Neural progenitor cell (in vitro differentiated cells): ENCODE measurements around the gene RNF213. TPM values are rescaled to one million over a fixed set of nuclear protein-coding genes. Genes with fewer than 3 reads are reported as not detected.

Experiments used
- DNase-seq: peaks from one replicate; pipeline ENCODE4 v3.0.0-alpha.2; 2016; ENCODE audit warnings: low spot score
- H2AFZ ChIP-seq: fragments of 200-600 bp; sonication (generic); replicated peaks from 2 replicates; pipeline ENCODE4 v1.6.1; 2016; ENCODE audit warnings: antibody characterized with exemption
- H3F3A ChIP-seq: fragments of 200-600 bp; sonication (generic); 2 replicates; pipeline ENCODE4 v1.6.1; 2016; ENCODE audit warnings: antibody characterized with exemption, low read depth
- H3K27ac ChIP-seq: fragments of 200-600 bp; sonication (generic); 2 replicates; pipeline ENCODE4 v1.5.1; 2016; ENCODE audit warnings: mild to moderate bottlenecking
- H3K27me3 ChIP-seq: fragments of 200-600 bp; sonication (generic); 2 replicates; pipeline ENCODE4 v1.6.1; 2016; ENCODE audit warnings: mild to moderate bottlenecking, moderate library complexity
- H3K36me3 ChIP-seq: fragments of 200-600 bp; sonication (generic); 2 replicates; pipeline ENCODE4 v1.5.1; 2016
- H3K4me1 ChIP-seq: fragments of 200-600 bp; sonication (generic); 2 replicates; pipeline ENCODE4 v1.6.1; 2016; ENCODE audit warnings: mixed run types
- H3K4me2 ChIP-seq: fragments of 200-600 bp; sonication (generic); 2 replicates; pipeline ENCODE4 v1.6.1; 2016
- H3K4me3 ChIP-seq: fragments of 200-600 bp; sonication (generic); 2 replicates; pipeline ENCODE4 v1.5.1; 2016
- H3K79me2 ChIP-seq: fragments of 200-600 bp; sonication (generic); 2 replicates; pipeline ENCODE4 v1.6.1; 2016; ENCODE audit warnings: low read depth
- H3K9ac ChIP-seq: fragments of 200-600 bp; sonication (generic); 2 replicates; pipeline ENCODE4 v1.6.1; 2016
- H3K9me3 ChIP-seq: fragments of 200-600 bp; sonication (generic); 2 replicates; pipeline ENCODE4 v1.5.1; 2016; ENCODE audit warnings: low read depth
- H4K20me1 ChIP-seq: fragments of 200-600 bp; sonication (generic); 2 replicates; pipeline ENCODE4 v1.6.1; 2016; ENCODE audit warnings: low read depth
- H3K27ac Mint-ChIP-seq: 3 replicates; pipeline ENCODE4 v1.8.0; 2021; ENCODE audit warnings: mixed read lengths
- H3K27me3 Mint-ChIP-seq: 2 replicates; pipeline ENCODE4 v1.8.0; 2022; ENCODE audit warnings: low read depth, mild to moderate bottlenecking, inconsistent platforms, moderate library complexity, mixed read lengths; ENCODE audit not compliant: insufficient read depth
- H3K36me3 Mint-ChIP-seq: 3 replicates; pipeline ENCODE4 v1.8.0; 2021; ENCODE audit warnings: mixed read lengths
- H3K4me1 Mint-ChIP-seq: 3 replicates; pipeline ENCODE4 v1.8.0; 2021; ENCODE audit warnings: mixed read lengths
- H3K4me3 Mint-ChIP-seq: 3 replicates; pipeline ENCODE4 v1.8.0; 2021; ENCODE audit warnings: mild to moderate bottlenecking, moderate library complexity, mixed read lengths
- H3K9me3 Mint-ChIP-seq: 3 replicates; pipeline ENCODE4 v1.8.0; 2020; ENCODE audit warnings: mixed read lengths
- CTCF ChIP-seq: fragments of 200-600 bp; sonication (generic); IDR thresholded peaks from 2 replicates; pipeline ENCODE4 v1.5.1; 2017; ENCODE audit warnings: antibody characterized with exemption, mild to moderate bottlenecking
- EZH2 ChIP-seq: fragments of 200-600 bp; sonication (generic); IDR thresholded peaks from 2 replicates; pipeline ENCODE4 v1.6.1; 2017; ENCODE audit warnings: antibody characterized with exemption, mild to moderate bottlenecking, moderate library complexity
- EZH2phosphoT487 ChIP-seq: fragments of 200-600 bp; sonication (generic); IDR thresholded peaks from 2 replicates; pipeline ENCODE4 v1.6.1; 2017; ENCODE audit warnings: antibody characterized with exemption
- total RNA-seq: library from RNA; depleted of rRNA; stranded (reverse); fragments of >200 nt; gene quantifications from 2 replicates; pipeline ENCODE4 v1.2.3, GENCODE V29; 2015; ENCODE audit warnings: low replicate concordance

Gene RNF213
- total RNA-seq, 1 donor from 2014 or later = 19.8 TPM

GRCh38 chr17:80361495-80362220 lies 101.0 kb downstream of the RNF213 start:
- Histone ChIP-seq H3K79me2 (no peaks in the 10 kb centered on the region), H3K27ac (no peak overlapping the region), H3K9ac (no peak overlapping the region), H3K27me3 (no peaks in the 10 kb centered on the region), H4K20me1 (no peaks in the 10 kb centered on the region), H3K9me3 (no peaks in the 10 kb centered on the region), H3K4me3 (no peak overlapping the region), H3F3A (no peaks in the 10 kb centered on the region), H3K4me2 (no peak overlapping the region), H2AFZ (no peak overlapping the region), H3K4me1 (no peaks in the 10 kb centered on the region), H3K36me3 (no peaks in the 10 kb centered on the region)
- Mint-ChIP-seq H3K4me1 (no peaks in the 10 kb centered on the region), H3K27ac (no peak overlapping the region), H3K36me3 (peaks cover 30% of the 10 kb centered on the region), H3K27me3 (peaks cover 4% of the 10 kb centered on the region), H3K9me3 (no peaks in the 10 kb centered on the region), H3K4me3 (peak overlapping the region; percentile 23)
- DNase-seq = peak; percentile 70
- TF ChIP-seq CTCF (peak; percentile 66), EZH2 (no peak), EZH2phosphoT487 (no peak)

GRCh38 chr17:80362428-80363119 lies 101.9 kb downstream of the RNF213 start:
- Histone ChIP-seq H3K36me3 (no peaks in the 10 kb centered on the region), H3K27ac (no peak overlapping the region), H3K79me2 (no peaks in the 10 kb centered on the region), H2AFZ (no peak overlapping the region), H3K9me3 (no peaks in the 10 kb centered on the region), H3K4me2 (no peak overlapping the region), H3K27me3 (no peaks in the 10 kb centered on the region), H3K4me3 (no peak overlapping the region), H3K9ac (no peak overlapping the region), H3F3A (no peaks in the 10 kb centered on the region), H3K4me1 (no peaks in the 10 kb centered on the region), H4K20me1 (no peaks in the 10 kb centered on the region)
- Mint-ChIP-seq H3K36me3 (peaks cover 32% of the 10 kb centered on the region), H3K9me3 (no peaks in the 10 kb centered on the region), H3K4me1 (no peaks in the 10 kb centered on the region), H3K27ac (no peak overlapping the region), H3K27me3 (peaks cover 4% of the 10 kb centered on the region), H3K4me3 (no peak overlapping the region)
- TF ChIP-seq EZH2phosphoT487 = no peak
- TF ChIP-seq CTCF = no peak
- TF ChIP-seq EZH2 = no peak
- DNase-seq = no peak

- DNase-seq = no peak
- no peak for TF ChIP-seq CTCF
- no peak for TF ChIP-seq EZH2
- TF ChIP-seq EZH2phosphoT487 = no peak
- Histone ChIP-seq H3K9me3 (no peaks in the 10 kb centered on the region), H3K4me3 (no peak overlapping the region), H3F3A (no peaks in the 10 kb centered on the region), H2AFZ (no peak overlapping the region), H3K9ac (no peak overlapping the region), H3K4me1 (no peaks in the 10 kb centered on the region), H3K4me2 (no peak overlapping the region), H3K27ac (no peak overlapping the region), H3K36me3 (no peaks in the 10 kb centered on the region), H3K79me2 (no peaks in the 10 kb centered on the region), H3K27me3 (no peaks in the 10 kb centered on the region), H4K20me1 (no peaks in the 10 kb centered on the region)
- H3K4me3 Mint-ChIP-seq = no peak overlapping the region
- H3K9me3 Mint-ChIP-seq = no peaks in the 10 kb centered on the region
- H3K36me3 Mint-ChIP-seq = peaks cover 29% of the 10 kb centered on the region
- no peak overlapping the region for H3K27ac Mint-ChIP-seq
- no peaks in the 10 kb centered on the region for H3K4me1 Mint-ChIP-seq
- H3K27me3 Mint-ChIP-seq = no peaks in the 10 kb centered on the region
These were observed 102.5 kb downstream of the RNF213 start for GRCh38 chr17:80363120-80363515.
